HepG2 (cell line): ENCODE data around the gene UBE2M. TPM values are rescaled to one million over a fixed set of nuclear protein-coding genes. Genes with fewer than 3 reads are reported as not detected.

Experiments used
- ARNT ChIP-seq: fragments of 450-650 bp; IDR thresholded peaks from 2 replicates; pipeline ENCODE4 v1.6.1; 2017
- ERF ChIP-seq: IDR thresholded peaks from 2 replicates; pipeline ENCODE4 v1.6.1; 2018; ENCODE audit warnings: missing biosample characterization, missing genetic modification reagents
- FIP1L1 ChIP-seq: fragments of 200-400 bp; formaldehyde crosslinking; IDR thresholded peaks from 2 replicates; pipeline ENCODE4 v1.6.1; 2018; ENCODE audit warnings: low read depth, mild to moderate bottlenecking, low read length, moderate library complexity, borderline replicate concordance; ENCODE audit not compliant: insufficient read depth
- JUN ChIP-seq: sonication (generic); formaldehyde crosslinking; IDR thresholded peaks from 2 replicates; pipeline ENCODE4 v1.4.0; 2020; ENCODE audit warnings: mild to moderate bottlenecking, missing genetic modification reagents
- KDM2A ChIP-seq: sonication (generic); formaldehyde crosslinking; IDR thresholded peaks from 2 replicates; pipeline ENCODE4 v1.4.0; 2020; ENCODE audit warnings: low read depth, missing genetic modification reagents, borderline replicate concordance
- MXI1 ChIP-seq: IDR thresholded peaks from 3 replicates; pipeline ENCODE4 v1.6.1; 2012; ENCODE audit warnings: low read depth, low read length, inconsistent platforms, borderline replicate concordance
- NFIC ChIP-seq: IDR thresholded peaks from 2 replicates; pipeline ENCODE4 v1.6.1; 2012; ENCODE audit warnings: mild to moderate bottlenecking, low read length, inconsistent platforms
- NONO ChIP-seq, 2 experiments: fragments of 450-650 bp in 1 of 2; sonication (generic) in 1 of 2; formaldehyde crosslinking in 1 of 2; IDR thresholded peaks in 1 of 2; conservative IDR thresholded peaks in 1 of 2; 2 replicates each; pipeline versions ENCODE4 v1.6.1 to v1.8.0; 2017 to 2022; ENCODE audit warnings: mild to moderate bottlenecking in 1 of 2, missing genetic modification reagents in 1 of 2, moderate library complexity in 1 of 2
- NPAS2 ChIP-seq: sonication (generic); formaldehyde crosslinking; IDR thresholded peaks from 2 replicates; pipeline ENCODE4 v1.8.0; 2022; ENCODE audit warnings: mild to moderate bottlenecking, missing genetic modification reagents, borderline replicate concordance
- PRMT3 ChIP-seq: sonication (generic); formaldehyde crosslinking; IDR thresholded peaks from 2 replicates; pipeline ENCODE4 v1.8.1; 2022; ENCODE audit warnings: low read depth, mild to moderate bottlenecking, moderate library complexity, missing genetic modification reagents, borderline replicate concordance
- RAD21 ChIP-seq: fragments of 450-650 bp; formaldehyde crosslinking; IDR thresholded peaks from 2 replicates; pipeline ENCODE4 v1.5.0; 2020; ENCODE audit warnings: mild to moderate bottlenecking
- SP1 ChIP-seq, 2 experiments: fragments of 450-650 bp in 1 of 2; sonication (generic) in 1 of 2; formaldehyde crosslinking in 1 of 2; IDR thresholded peaks; 2 replicates each; pipeline versions ENCODE4 v1.4.0 to v1.6.1; 2016 to 2020; ENCODE audit warnings: missing genetic modification reagents in 1 of 2
- YEATS2 ChIP-seq: sonication (generic); formaldehyde crosslinking; IDR thresholded peaks from 2 replicates; pipeline ENCODE4 v1.4.0; 2020; ENCODE audit warnings: missing genetic modification reagents, borderline replicate concordance
- ZFAT ChIP-seq: sonication (generic); formaldehyde crosslinking; conservative IDR thresholded peaks from 2 replicates; pipeline ENCODE4 v1.8.1; 2023; ENCODE audit warnings: missing genetic modification reagents, inconsistent platforms
- ZFP37 ChIP-seq: sonication (generic); formaldehyde crosslinking; IDR thresholded peaks from 2 replicates; pipeline ENCODE4 v1.4.0; 2020; ENCODE audit warnings: missing genetic modification reagents, borderline replicate concordance
- ZFP62 ChIP-seq: sonication (generic); formaldehyde crosslinking; IDR thresholded peaks from 2 replicates; pipeline ENCODE4 v1.4.0; 2020; ENCODE audit warnings: missing genetic modification reagents
- ZHX1 ChIP-seq: sonication (generic); formaldehyde crosslinking; IDR thresholded peaks from 2 replicates; pipeline ENCODE4 v1.8.1; 2022; ENCODE audit warnings: low read depth, mild to moderate bottlenecking, missing genetic modification reagents
- ZNF367 ChIP-seq: sonication (generic); formaldehyde crosslinking; IDR thresholded peaks from 2 replicates; pipeline ENCODE4 v1.4.0; 2020; ENCODE audit warnings: missing genetic modification reagents, borderline replicate concordance
- ZNF501 ChIP-seq: sonication (generic); formaldehyde crosslinking; IDR thresholded peaks from 2 replicates; pipeline ENCODE4 v1.5.1; 2020; ENCODE audit warnings: mild to moderate bottlenecking, moderate library complexity, missing genetic modification reagents
- ZNF563 ChIP-seq: sonication (generic); formaldehyde crosslinking; IDR thresholded peaks from 2 replicates; pipeline ENCODE4 v1.8.0; 2022; ENCODE audit warnings: mild to moderate bottlenecking, moderate library complexity, missing genetic modification reagents
- ZNF574 ChIP-seq: sonication (generic); formaldehyde crosslinking; IDR thresholded peaks from 2 replicates; pipeline ENCODE4 v1.4.0; 2020; ENCODE audit warnings: missing genetic modification reagents
- ZNF691 ChIP-seq: sonication (generic); formaldehyde crosslinking; IDR thresholded peaks from 2 replicates; pipeline ENCODE4 v1.4.0; 2020; ENCODE audit warnings: missing genetic modification reagents, low read depth, mild to moderate bottlenecking, borderline replicate concordance
- ZSCAN22 ChIP-seq: sonication (generic); formaldehyde crosslinking; IDR thresholded peaks from 2 replicates; pipeline ENCODE4 v1.4.0; 2020; ENCODE audit warnings: mild to moderate bottlenecking, missing genetic modification reagents
- polyA plus RNA-seq, 8 experiments: library from polyadenylated mRNA; depleted of rRNA in 3 of 8; stranded (reverse) in 7 of 8; unstranded in 1 of 8; fragments of >200 nt; fragmentation: Illumina TruSeq in 4 of 8; extraction: Trizol in 4 of 8; gene quantifications; 2 replicates each; pipeline versions ENCODE4 v1.2.1 to v1.2.3, GENCODE V29; 2011 to 2016; ENCODE audit warnings: low read depth in 4 of 8, missing spikeins in 1 of 8, mixed read lengths in 1 of 8; ENCODE audit not compliant: insufficient read depth in 1 of 8
- total RNA-seq, 5 experiments: library from RNA; depleted of rRNA; stranded (reverse); fragments of >200 nt; fragmentation: Illumina TruSeq; extraction: Trizol; gene quantifications; 2 replicates each; pipeline ENCODE4 v1.2.3, GENCODE V29; 2016; ENCODE audit warnings: low read depth in 1 of 5

Gene UBE2M
- total and polyA plus RNA-seq, 2 of the 13 experiments (the other 11 are each of a cell fraction or from before 2014, with no cell fraction given) = 36.2 to 50.3 TPM

- TF ChIP-seq NPAS2 (CRISPR knock-in tag) (no peak), ZSCAN22 (CRISPR knock-in tag) (no peak), ZNF501 (peak; percentile 43; the same call in 1 of the 2 replicates), ZNF563 (CRISPR knock-in tag) (no peak), ARNT (no peak), FIP1L1 (no peak), ZFP62 (CRISPR knock-in tag) (no peak), ZNF691 (CRISPR knock-in tag) (peak; percentile 46; the same call in 1 of the 2 replicates), JUN (0 out of 2 replicates have a peak, but pooled peaks have one; percentile 35), ZHX1 (CRISPR knock-in tag) (no peak), YEATS2 (CRISPR knock-in tag) (peak; percentile 64; the same call in 1 of the 2 replicates), MXI1 (peak; percentile 58; the same call in 1 of the 3 replicates), NONO (IDR thresholded peaks at IDR 0.05) (no peak), NONO (CRISPR knock-in tag; conservative IDR thresholded peaks at IDR 0.05) (peak; percentile 71), ZNF574 (CRISPR knock-in tag) (peak; percentile 86), ZNF367 (CRISPR knock-in tag) (no peak), ZFAT (CRISPR knock-in tag) (no peak), NFIC (no peak), PRMT3 (CRISPR knock-in tag) (no peak), ZFP37 (CRISPR knock-in tag) (0 out of 2 replicates have a peak, but pooled peaks have one; percentile 27), KDM2A (CRISPR knock-in tag) (peak; percentile 99), SP1 (IDR thresholded peaks at IDR 0.05) (no peak), SP1 (CRISPR knock-in tag; IDR thresholded peaks at IDR 0.05) (no peak), RAD21 (CRISPR knock-in tag) (peak; percentile 20; the same call in 1 of the 2 replicates), ERF (CRISPR knock-in tag) (peak; percentile 70; the same call in 1 of the 2 replicates)
Measured at GRCh38 chr19:58554494-58555368, 3.7 kb downstream of the UBE2M start, which contains the start of gene CHMP2A (continued).
